Right atrium auricular region (tissue), 2 donors: Measurements from ENCODE around the gene LRIG3. TPM values are rescaled to one million over a fixed set of nuclear protein-coding genes. Genes with fewer than 3 reads are reported as not detected.
"Not testable (repeated sequence)": the region's sequence is repeated elsewhere in the genome, so short reads cannot be mapped to it uniquely, and the experiment has no call there.

ENCODE experiments used
- DNase-seq: peaks from one replicate; pipeline ENCODE4 v3.0.0-alpha.2; 2019; ENCODE audit warnings: low spot score
- H3K27ac ChIP-seq, 2 donors: fragments of 200-600 bp; sonication (generic); 1 replicate in 1 of 2; 2 replicates in 1 of 2; pipeline ENCODE4 v1.5.1; 2016 to 2019
- H3K27me3 ChIP-seq, 2 donors: fragments of 200-600 bp; sonication (generic); one replicate each; pipeline versions ENCODE4 v1.5.1 to v1.6.0; 2017 to 2019
- H3K36me3 ChIP-seq: fragments of 200-600 bp; sonication (generic); one replicate; pipeline ENCODE4 v1.5.1; 2016
- H3K4me1 ChIP-seq, 2 donors: fragments of 200-600 bp; sonication (generic); one replicate each; pipeline versions ENCODE4 v1.5.1 to v1.6.0; 2017 to 2019
- H3K4me3 ChIP-seq, 2 donors: fragments of 200-600 bp; sonication (generic); 1 replicate in 1 of 2; 2 replicates in 1 of 2; pipeline ENCODE4 v1.5.1; 2017 to 2019; ENCODE audit warnings: mild to moderate bottlenecking in 1 of 2, moderate library complexity in 1 of 2
- H3K9me3 ChIP-seq, 2 donors: fragments of 200-600 bp; sonication (generic); one replicate each; pipeline ENCODE4 v1.5.1; 2019
- total RNA-seq, 2 donors: library from RNA; depleted of rRNA; stranded (reverse); fragments of >200 nt; gene quantifications; one replicate each; pipeline ENCODE4 v1.1.0, GENCODE V29; 2016
- TF ChIP-seq, protein P1 (sequence below), 2 donors: fragments of 200-600 bp; sonication (generic); IDR thresholded peaks; one replicate each; pipeline ENCODE4 v1.5.1; 2019; ENCODE audit warnings: antibody characterized with exemption in 2 of 2

The LRIG3 gene
- total RNA-seq, 2 donors from 2014 or later, result 7.3 to 14.6 TPM

GRCh38 chr12:58954002-58954401 is 33.7 kb upstream of the LRIG3 start:
- Histone ChIP-seq H3K27ac (no peak overlapping the region), H3K4me3 (no peak overlapping the region), H3K4me1 (no peaks in the 10 kb centered on the region), H3K9me3 (no peaks in the 10 kb centered on the region), H3K36me3 (no peaks in the 10 kb centered on the region), H3K27me3 (no peaks in the 10 kb centered on the region)
- no peak for DNase-seq
- TF ChIP-seq, protein P1, sequence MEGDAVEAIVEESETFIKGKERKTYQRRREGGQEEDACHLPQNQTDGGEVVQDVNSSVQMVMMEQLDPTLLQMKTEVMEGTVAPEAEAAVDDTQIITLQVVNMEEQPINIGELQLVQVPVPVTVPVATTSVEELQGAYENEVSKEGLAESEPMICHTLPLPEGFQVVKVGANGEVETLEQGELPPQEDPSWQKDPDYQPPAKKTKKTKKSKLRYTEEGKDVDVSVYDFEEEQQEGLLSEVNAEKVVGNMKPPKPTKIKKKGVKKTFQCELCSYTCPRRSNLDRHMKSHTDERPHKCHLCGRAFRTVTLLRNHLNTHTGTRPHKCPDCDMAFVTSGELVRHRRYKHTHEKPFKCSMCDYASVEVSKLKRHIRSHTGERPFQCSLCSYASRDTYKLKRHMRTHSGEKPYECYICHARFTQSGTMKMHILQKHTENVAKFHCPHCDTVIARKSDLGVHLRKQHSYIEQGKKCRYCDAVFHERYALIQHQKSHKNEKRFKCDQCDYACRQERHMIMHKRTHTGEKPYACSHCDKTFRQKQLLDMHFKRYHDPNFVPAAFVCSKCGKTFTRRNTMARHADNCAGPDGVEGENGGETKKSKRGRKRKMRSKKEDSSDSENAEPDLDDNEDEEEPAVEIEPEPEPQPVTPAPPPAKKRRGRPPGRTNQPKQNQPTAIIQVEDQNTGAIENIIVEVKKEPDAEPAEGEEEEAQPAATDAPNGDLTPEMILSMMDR (IDR thresholded peaks at IDR 0.05), result no peak

DNA sequence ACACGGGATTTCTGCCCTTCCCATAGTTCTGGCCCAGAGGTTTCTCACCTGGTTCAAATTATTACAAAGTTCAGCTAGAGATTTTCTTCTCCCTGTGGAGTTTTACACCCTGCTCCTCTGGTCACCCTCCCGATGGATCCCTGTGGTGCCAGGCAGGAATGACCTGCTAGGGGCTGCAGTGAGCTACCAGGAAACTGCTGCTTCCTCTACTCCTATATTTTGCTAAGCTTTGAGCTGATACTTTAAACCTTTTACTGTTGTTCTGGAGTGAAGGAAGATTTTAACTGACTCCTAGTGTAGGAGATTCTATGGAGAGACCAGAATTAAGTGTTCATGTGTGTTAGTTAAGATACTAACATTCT is 30.4 kb upstream of the LRIG3 start:
- Histone ChIP-seq H3K4me1 (no peaks in the 10 kb centered on the region), H3K27me3 (no peaks in the 10 kb centered on the region), H3K9me3 (no peaks in the 10 kb centered on the region), H3K4me3 (no peak overlapping the region), H3K36me3 (no peaks in the 10 kb centered on the region), H3K27ac (no peak overlapping the region)
- no peak for DNase-seq
- TF ChIP-seq, protein P1 (IDR thresholded peaks at IDR 0.05), result no peak

DNA sequence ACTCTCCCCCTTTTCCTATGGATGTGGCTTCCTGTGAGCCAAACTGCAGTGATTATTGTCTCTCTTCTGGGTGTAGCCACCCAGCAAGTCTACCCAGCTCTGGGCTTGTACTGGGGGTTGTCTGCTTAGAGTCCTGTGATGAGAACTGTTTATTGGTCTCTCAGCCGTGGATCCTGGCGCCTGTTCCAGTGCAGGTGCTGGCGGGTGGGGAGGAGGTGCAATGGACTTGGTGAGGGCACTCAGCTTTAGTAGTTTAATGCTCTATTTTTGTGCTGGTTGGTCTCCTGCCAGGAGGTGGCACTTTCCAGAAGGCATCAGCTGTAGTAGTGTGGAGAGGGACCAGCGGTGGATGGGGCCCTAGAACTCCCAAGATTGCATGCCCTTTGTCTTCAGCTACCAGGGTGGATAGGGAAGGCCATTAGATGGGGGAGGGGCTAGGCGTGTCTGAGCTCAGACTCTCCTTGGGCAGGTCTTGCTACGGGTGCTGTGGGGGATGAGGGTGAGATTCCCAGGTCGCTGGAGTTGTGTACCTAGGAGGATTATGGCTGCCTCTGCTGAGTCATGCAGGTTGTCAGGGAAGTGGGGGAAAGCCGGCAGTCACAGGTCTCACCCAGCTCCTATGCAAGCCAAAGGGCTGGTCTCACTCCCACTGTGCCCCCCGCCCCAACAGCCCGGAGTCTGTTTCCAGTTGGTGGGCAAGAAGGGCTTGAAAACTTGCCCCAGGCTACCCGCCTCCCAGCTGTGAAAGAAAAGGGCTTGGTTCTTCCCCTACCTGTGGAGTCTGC is 29.8 kb upstream of the LRIG3 start:
- H3K4me3 ChIP-seq, H3K27ac ChIP-seq, DNase-seq, H3K4me1 ChIP-seq, H3K27me3 ChIP-seq, H3K9me3 ChIP-seq, H3K36me3 ChIP-seq: not testable (repeated sequence)

- Histone ChIP-seq H3K4me3 (no peak overlapping the region), H3K27ac (no peak overlapping the region), H3K27me3 (no peaks in the 10 kb centered on the region), H3K36me3 (no peaks in the 10 kb centered on the region), H3K4me1 (no peaks in the 10 kb centered on the region), H3K9me3 (no peaks in the 10 kb centered on the region)
- DNase-seq, result no peak
- TF ChIP-seq, protein P1 (IDR thresholded peaks at IDR 0.05), result no peak
Measured at GRCh38 chr12:58943079-58943478, 22.8 kb upstream of the LRIG3 start.

DNA sequence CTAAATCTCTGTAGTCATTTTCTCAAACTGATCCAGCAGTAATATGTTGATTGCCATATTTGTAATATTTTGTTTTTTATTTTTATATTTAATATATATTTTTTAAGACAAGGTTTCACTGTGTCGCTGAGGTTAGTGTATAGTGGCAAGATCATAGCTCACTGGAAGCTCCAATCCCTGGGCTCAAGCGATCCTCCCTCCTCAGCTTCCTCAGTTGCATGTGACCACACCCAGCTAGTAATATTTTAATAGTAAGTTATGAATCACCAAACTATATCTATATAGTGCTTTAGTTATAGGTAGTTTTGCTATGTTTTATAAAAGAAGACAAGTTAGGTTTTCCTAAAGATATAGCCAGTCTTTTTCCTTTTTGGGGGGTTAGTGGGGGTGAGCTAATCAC is 22.0 kb upstream of the LRIG3 start:
- Histone ChIP-seq H3K4me1 (no peaks in the 10 kb centered on the region), H3K4me3 (no peak overlapping the region), H3K36me3 (no peaks in the 10 kb centered on the region), H3K27me3 (no peaks in the 10 kb centered on the region), H3K27ac (no peak overlapping the region), H3K9me3 (no peaks in the 10 kb centered on the region)
- no peak for DNase-seq
- TF ChIP-seq, protein P1 (IDR thresholded peaks at IDR 0.05), result no peak

DNA sequence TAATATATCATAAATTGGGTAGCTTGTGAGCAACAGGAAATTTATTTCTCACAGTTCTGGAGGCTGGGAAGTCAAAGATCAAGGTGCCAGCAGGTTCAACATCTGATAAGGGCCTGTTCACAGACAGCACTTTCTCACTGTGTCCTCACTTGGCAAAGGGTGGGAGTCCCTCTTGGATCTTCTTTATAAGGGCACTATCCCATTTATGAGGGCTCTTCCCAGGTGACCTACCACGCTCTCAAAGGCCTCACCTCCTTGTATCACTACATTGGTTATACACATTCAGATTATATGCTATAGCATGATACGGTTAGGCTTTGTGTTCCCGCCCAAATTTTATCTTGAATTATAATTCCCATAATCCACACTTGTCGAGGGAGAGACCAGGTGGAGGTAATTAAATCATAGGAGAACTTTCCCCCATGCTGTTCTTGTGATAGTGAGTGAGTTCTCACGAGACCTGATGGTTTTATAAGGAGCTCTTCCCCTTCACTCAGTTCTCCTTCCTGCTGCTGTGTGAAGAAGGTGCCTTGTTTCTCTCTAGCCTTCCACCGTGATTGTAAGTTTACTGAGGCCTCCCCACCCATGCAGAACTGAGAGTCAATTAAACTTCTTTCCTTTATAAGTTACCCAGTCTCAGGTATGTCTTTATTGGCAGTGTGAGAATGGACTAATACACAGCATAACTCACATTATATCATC is 19.2 kb upstream of the LRIG3 start:
- Histone ChIP-seq H3K4me3 (no peak overlapping the region), H3K4me1 (no peaks in the 10 kb centered on the region), H3K36me3 (no peaks in the 10 kb centered on the region), H3K27ac (no peak overlapping the region), H3K27me3 (no peaks in the 10 kb centered on the region), H3K9me3 (no peaks in the 10 kb centered on the region)
- TF ChIP-seq, protein P1 (IDR thresholded peaks at IDR 0.05), result no peak
- DNase-seq, result no peak
